ENCODE data around the gene CGB5.
"Not testable (repeated sequence)": the region's sequence is repeated elsewhere in the genome, so short reads cannot be mapped to it uniquely, and the experiment has no call there.

- TF ChIP-seq, protein P1, sequence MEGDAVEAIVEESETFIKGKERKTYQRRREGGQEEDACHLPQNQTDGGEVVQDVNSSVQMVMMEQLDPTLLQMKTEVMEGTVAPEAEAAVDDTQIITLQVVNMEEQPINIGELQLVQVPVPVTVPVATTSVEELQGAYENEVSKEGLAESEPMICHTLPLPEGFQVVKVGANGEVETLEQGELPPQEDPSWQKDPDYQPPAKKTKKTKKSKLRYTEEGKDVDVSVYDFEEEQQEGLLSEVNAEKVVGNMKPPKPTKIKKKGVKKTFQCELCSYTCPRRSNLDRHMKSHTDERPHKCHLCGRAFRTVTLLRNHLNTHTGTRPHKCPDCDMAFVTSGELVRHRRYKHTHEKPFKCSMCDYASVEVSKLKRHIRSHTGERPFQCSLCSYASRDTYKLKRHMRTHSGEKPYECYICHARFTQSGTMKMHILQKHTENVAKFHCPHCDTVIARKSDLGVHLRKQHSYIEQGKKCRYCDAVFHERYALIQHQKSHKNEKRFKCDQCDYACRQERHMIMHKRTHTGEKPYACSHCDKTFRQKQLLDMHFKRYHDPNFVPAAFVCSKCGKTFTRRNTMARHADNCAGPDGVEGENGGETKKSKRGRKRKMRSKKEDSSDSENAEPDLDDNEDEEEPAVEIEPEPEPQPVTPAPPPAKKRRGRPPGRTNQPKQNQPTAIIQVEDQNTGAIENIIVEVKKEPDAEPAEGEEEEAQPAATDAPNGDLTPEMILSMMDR (IDR thresholded peaks at IDR 0.05), result not testable (repeated sequence)
- not testable (repeated sequence) for TF ChIP-seq POLR2A (IDR thresholded peaks at IDR 0.05)
These were observed 15.0 kb upstream of the CGB5 start for GRCh38 chr19:49028686-49029085.

Measured in Peyer's patch (tissue), 4 donors.